Neutrophil (primary cell): ENCODE results near the gene SMOC2.

Source experiments
- H3K27ac ChIP-seq: fragments of 200-600 bp; sonication (generic); 2 replicates; pipeline ENCODE4 v1.5.1; 2016; ENCODE audit warnings: mild to moderate bottlenecking, moderate library complexity
- H3K27me3 ChIP-seq: fragments of 200-600 bp; sonication (generic); 2 replicates; pipeline ENCODE4 v1.6.0; 2016; ENCODE audit warnings: mild to moderate bottlenecking
- H3K36me3 ChIP-seq: fragments of 200-600 bp; sonication (generic); 2 replicates; pipeline ENCODE4 v1.5.1; 2017
- H3K4me1 ChIP-seq, 2 experiments: fragments of 200-600 bp in 1 of 2; sonication (generic) in 1 of 2; 1 replicate in 1 of 2; 2 replicates in 1 of 2; pipeline versions ENCODE4 v1.5.1 to v1.6.1; 2013 to 2016; ENCODE audit warnings: low read depth in 1 of 2, low read length in 1 of 2, mild to moderate bottlenecking in 1 of 2, moderate library complexity in 1 of 2; ENCODE audit not compliant: control insufficient read depth in 1 of 2, insufficient read depth in 1 of 2
- H3K4me3 ChIP-seq, 2 experiments: fragments of 200-600 bp in 1 of 2; sonication (generic) in 1 of 2; 1 replicate in 1 of 2; 2 replicates in 1 of 2; pipeline ENCODE4 v1.5.1; 2013 to 2016; ENCODE audit warnings: low read depth in 1 of 2, low read length in 1 of 2, mild to moderate bottlenecking in 1 of 2, moderate library complexity in 1 of 2
- H3K9me3 ChIP-seq: fragments of 200-600 bp; sonication (generic); 2 replicates; pipeline ENCODE4 v1.5.1; 2016
- CTCF ChIP-seq: fragments of 200-600 bp; sonication (generic); IDR thresholded peaks from 2 replicates; pipeline ENCODE4 v1.5.1; 2016; ENCODE audit warnings: antibody characterized with exemption

Gene SMOC2

GRCh38 chr6:168541307-168541706, 100.3 kb downstream of the SMOC2 start:
- H3K4me3 ChIP-seq = no peak overlapping the region
- no peak for TF ChIP-seq CTCF
- H3K27ac ChIP-seq = no peak overlapping the region
- no peaks in the 10 kb centered on the region for H3K4me1 ChIP-seq
- no peaks in the 10 kb centered on the region for H3K9me3 ChIP-seq
- no peaks in the 10 kb centered on the region for H3K36me3 ChIP-seq
- H3K27me3 ChIP-seq = no peaks in the 10 kb centered on the region

- Histone ChIP-seq H3K27me3 (no peaks in the 10 kb centered on the region), H3K4me3 (no peak overlapping the region), H3K27ac (no peak overlapping the region), H3K36me3 (no peaks in the 10 kb centered on the region), H3K9me3 (no peaks in the 10 kb centered on the region), H3K4me1 (no peaks in the 10 kb centered on the region)
- TF ChIP-seq CTCF = no peak
Measured at GRCh38 chr6:168542301-168542700, 101.3 kb downstream of the SMOC2 start.

- H3K4me1 ChIP-seq = no peaks in the 10 kb centered on the region
- no peaks in the 10 kb centered on the region for H3K9me3 ChIP-seq
- no peaks in the 10 kb centered on the region for H3K27me3 ChIP-seq
- no peaks in the 10 kb centered on the region for H3K36me3 ChIP-seq
- no peak overlapping the region for H3K4me3 ChIP-seq
- TF ChIP-seq CTCF = no peak
- no peak overlapping the region for H3K27ac ChIP-seq
Measured at GRCh38 chr6:168545428-168545827, 104.4 kb downstream of the SMOC2 start.

- Histone ChIP-seq H3K27me3 (no peaks in the 10 kb centered on the region), H3K9me3 (no peaks in the 10 kb centered on the region), H3K36me3 (no peaks in the 10 kb centered on the region), H3K4me1 (no peaks in the 10 kb centered on the region), H3K4me3 (no peak overlapping the region), H3K27ac (no peak overlapping the region)
- no peak for TF ChIP-seq CTCF
Measured at GRCh38 chr6:168546151-168546550, 105.2 kb downstream of the SMOC2 start.

- Histone ChIP-seq H3K9me3 (no peaks in the 10 kb centered on the region), H3K27me3 (no peaks in the 10 kb centered on the region), H3K27ac (no peak overlapping the region), H3K4me1 (no peaks in the 10 kb centered on the region), H3K36me3 (no peaks in the 10 kb centered on the region), H3K4me3 (no peak overlapping the region)
- no peak for TF ChIP-seq CTCF
Measured at GRCh38 chr6:168546730-168547129, 105.7 kb downstream of the SMOC2 start.

- TF ChIP-seq CTCF = no peak
- H3K27ac ChIP-seq = no peak overlapping the region
- H3K4me1 ChIP-seq = no peaks in the 10 kb centered on the region
- H3K36me3 ChIP-seq = no peaks in the 10 kb centered on the region
- H3K27me3 ChIP-seq = no peaks in the 10 kb centered on the region
- H3K4me3 ChIP-seq = no peak overlapping the region
- no peaks in the 10 kb centered on the region for H3K9me3 ChIP-seq
Measured at GRCh38 chr6:168550326-168550725, 109.3 kb downstream of the SMOC2 start.
